ENCODE results near the gene ZNF880.
"Not testable (repeated sequence)": the region's sequence is repeated elsewhere in the genome, so short reads cannot be mapped to it uniquely, and the experiment has no call there.

ZNF880 gene

GRCh38 chr19:52369559-52370340, at the start of gene ZNF880:
TSS of gene ZNF880 (plus strand) at chr19:52369923. CDS start at chr19:52369966, 43 bp downstream.
- peak; percentile 82 for DNase-seq

- DNase-seq = no peak
Observed at GRCh38 chr19:52322429-52322828, 47.3 kb upstream of the ZNF880 start.

- no peak for DNase-seq
Observed at GRCh38 chr19:52331757-52332156, 38.0 kb upstream of the ZNF880 start.

GRCh38 chr19:52335768-52336116, 34.0 kb upstream of the ZNF880 start:
- DNase-seq = no peak

- peak; percentile 92 for DNase-seq
Observed at GRCh38 chr19:52336117-52336790, 33.5 kb upstream of the ZNF880 start, which contains the start of gene ZNF610. TSS of gene ZNF610 (plus strand) at chr19:52336243. CDS start at chr19:52349173, 12,930 bp downstream.

GRCh38 chr19:52336791-52337381, 32.8 kb upstream of the ZNF880 start:
- no peak for DNase-seq

- DNase-seq = not testable (repeated sequence)
Observed at GRCh38 chr19:52339022-52339421, 30.7 kb upstream of the ZNF880 start.

GRCh38 chr19:52343548-52343947, 26.2 kb upstream of the ZNF880 start:
- peak; percentile 74 for DNase-seq

GRCh38 chr19:52345162-52345561, 24.6 kb upstream of the ZNF880 start:
- no peak for DNase-seq

GRCh38 chr19:52351512-52351911, 18.2 kb upstream of the ZNF880 start:
- peak; percentile 33 for DNase-seq

GRCh38 chr19:52366414-52366824, 3.3 kb upstream of the ZNF880 start:
- no peak for DNase-seq

GRCh38 chr19:52370341-52370710, 603 bp downstream of the ZNF880 start:
- no peak for DNase-seq

GRCh38 chr19:52391135-52391534, 21.4 kb downstream of the ZNF880 start:
- DNase-seq = no peak

- DNase-seq = peak; percentile 95
Observed at GRCh38 chr19:52397310-52398080, 27.8 kb downstream of the ZNF880 start, which contains the start of gene ZNF528. TSS of gene ZNF528 (plus strand) at chr19:52397849. CDS start at chr19:52402014, 4,165 bp downstream.

- DNase-seq = peak; percentile 34
Observed at GRCh38 chr19:52398081-52398441, 28.3 kb downstream of the ZNF880 start.

- no peak for DNase-seq
Observed at GRCh38 chr19:52410276-52410675, 40.6 kb downstream of the ZNF880 start.

- no peak for DNase-seq
Observed at GRCh38 chr19:52415711-52416110, 46.0 kb downstream of the ZNF880 start.

GRCh38 chr19:52428937-52429336, 59.2 kb downstream of the ZNF880 start, which contains the start of gene ZNF534:
TSS of gene ZNF534 (plus strand) at chr19:52429148. CDS start at chr19:52431475, 2,327 bp downstream.
- DNase-seq = no peak

Data from RPMI8226 (cell line).